COLO668 (cell line): Measurements from ENCODE around the gene CD109.
"Not testable (repeated sequence)": the region's sequence is repeated elsewhere in the genome, so short reads cannot be mapped to it uniquely, and the experiment has no call there.

Experiments used
- DNase-seq: peaks from one replicate; lab custom pipeline; 2025; ENCODE audit not compliant: unreplicated experiment; lab: John Stamatoyannopoulos, UW

Gene CD109

DNA sequence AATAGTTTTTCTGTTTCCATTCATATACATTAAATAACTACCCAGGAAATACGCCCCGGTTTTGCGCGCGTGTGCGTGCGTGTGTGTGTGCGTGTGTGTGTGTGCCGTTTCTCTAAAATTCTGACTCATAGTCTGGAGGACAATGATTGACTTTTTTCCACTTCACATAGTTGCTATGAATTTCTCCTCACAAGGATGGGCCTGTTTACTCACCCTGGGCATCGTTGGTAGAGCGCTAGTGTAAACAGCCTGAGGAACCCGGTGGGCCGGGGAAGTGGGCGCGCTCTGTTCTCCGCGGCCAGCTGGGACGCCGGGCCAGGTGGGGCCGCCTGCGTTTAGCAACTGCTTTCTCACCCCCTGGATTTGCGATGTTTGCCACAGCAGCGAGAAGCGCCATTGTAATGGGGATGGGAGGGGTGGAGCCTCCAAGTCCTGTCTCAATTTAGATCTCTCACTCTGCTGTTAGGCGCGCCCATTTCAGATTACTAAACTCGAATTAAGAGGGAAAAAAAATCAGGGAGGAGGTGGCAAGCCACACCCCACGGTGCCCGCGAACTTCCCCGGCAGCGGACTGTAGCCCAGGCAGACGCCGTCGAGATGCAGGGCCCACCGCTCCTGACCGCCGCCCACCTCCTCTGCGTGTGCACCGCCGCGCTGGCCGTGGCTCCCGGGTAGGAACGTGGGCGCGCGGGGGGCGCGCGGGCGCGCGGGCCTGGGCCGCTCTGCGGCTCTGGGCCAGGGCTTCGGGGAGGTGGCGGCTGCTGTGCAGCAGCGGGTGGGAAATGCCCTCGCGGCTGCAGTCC is at the start of gene CD109:
CD109 (plus strand) TSS at position 585 of the 803 bp plus-strand sequence; CDS start at position 598, 13 bp downstream.
- DNase-seq, result peak; percentile 48

- DNase-seq, result no peak
Observed at GRCh38 chr6:73648166-73648565, 47.8 kb upstream of the CD109 start.

DNA sequence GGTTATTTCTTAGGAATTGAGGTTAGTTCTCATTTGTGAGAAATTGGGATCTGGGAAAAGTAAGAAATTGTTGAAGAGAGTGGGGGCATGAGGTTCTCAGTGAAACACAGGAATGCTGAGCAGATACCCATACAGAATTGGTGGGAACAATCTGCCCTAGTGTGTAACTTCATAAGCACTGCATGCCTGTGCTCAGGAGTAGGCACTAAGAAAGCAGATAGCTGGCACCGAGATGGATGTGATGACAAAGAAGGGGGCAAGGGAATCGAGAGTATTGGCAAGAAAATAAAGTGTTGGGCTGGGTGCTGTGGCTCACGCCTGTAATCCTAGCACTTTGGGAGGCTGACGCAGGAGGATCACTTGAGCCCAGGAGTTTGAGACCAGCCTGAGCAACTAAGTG is 46.2 kb upstream of the CD109 start:
- no peak for DNase-seq

GRCh38 chr6:73652637-73653570 is 43.1 kb upstream of the CD109 start:
- peak; percentile 59 for DNase-seq

DNA sequence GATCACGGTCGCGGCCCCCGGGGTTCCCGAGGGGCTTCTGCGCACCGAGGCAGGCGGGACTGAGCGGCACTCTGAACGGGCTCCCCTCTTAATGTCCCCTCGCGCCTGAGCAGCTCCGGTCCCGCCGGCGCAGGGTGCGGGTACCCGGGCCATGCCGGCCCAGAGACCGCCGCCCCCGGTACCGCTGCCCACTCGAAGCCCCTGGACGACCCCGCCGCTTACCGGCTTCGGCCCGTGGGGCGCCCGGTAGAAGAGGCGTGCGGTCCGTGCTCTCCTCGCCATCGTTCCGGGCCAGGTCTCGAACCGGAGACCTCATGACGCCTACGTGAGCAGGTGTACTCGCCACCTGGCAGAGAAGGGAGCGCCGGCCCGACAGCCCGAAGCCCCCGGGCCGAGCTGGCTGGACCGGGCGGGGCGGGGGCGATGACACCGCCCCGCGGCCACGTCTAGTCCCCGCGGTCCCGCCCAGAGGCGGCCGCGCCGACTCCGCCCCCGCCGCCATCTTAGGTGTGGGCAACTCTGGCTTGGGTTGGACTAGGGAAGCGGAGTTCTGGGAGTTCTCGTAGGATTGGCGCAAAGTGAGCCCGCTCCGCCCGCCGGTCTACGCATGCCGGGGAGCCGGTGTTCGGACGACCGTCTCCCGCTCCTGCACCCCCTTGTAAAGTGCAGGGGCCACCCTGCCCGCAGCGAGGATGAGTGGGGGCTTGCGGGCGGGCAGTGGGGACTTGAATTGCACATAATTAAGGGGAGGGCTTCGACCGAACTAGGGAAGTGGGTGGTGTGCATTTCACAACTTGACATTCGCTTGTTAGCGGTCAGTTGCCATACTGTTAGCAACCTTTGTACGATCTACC is 42.2 kb upstream of the CD109 start, which contains the start of gene SLC17A5:
SLC17A5 (minus strand) TSS at position 422 of the 854 bp plus-strand sequence; CDS start at position 316, 106 bp downstream.
- peak; percentile 91 for DNase-seq

- DNase-seq, result no peak
Observed at GRCh38 chr6:73655341-73655917, 40.6 kb upstream of the CD109 start.

- DNase-seq, result no peak
Observed at GRCh38 chr6:73656531-73657145, 39.4 kb upstream of the CD109 start.

DNA sequence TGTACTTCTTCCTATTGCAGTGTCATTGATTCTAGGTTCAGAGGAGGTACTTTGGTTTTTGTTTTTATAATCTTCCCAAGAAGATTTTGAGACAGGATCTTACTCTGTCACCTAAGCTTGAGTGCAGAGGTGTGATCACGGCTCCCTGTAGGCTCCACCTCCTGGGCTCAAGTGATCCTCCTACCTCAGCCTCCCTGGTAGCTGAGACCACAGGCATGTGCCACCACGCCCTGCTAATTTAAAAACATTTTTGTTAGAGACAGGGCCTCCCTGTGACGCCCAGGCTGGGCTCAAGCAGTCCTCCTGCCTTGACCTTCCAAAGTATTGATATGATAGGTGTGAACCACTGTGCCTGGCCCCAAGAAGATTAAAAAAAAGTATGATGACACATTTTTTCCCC is 38.8 kb upstream of the CD109 start:
- DNase-seq, result no peak

DNA sequence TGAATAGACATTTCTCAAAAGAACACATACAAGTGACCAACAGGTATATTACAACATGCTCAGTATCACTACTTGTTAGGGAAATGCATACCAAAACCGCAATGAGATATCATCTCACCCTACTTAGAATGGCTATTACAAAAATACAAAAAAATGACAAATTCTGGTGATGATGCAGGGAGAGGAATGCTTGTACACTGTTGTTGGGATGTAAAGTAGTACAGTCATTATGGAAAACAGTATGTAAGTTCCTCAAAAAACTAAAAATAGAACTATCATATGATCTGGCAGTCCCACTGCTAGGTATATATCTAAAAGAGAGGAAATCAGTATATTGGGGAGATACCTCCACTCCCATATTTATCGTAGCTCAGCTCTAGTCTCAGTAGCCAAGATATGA is 31.3 kb upstream of the CD109 start:
- DNase-seq, result no peak

GRCh38 chr6:73665686-73666319 is 30.2 kb upstream of the CD109 start:
- DNase-seq, result peak; percentile 3

DNA sequence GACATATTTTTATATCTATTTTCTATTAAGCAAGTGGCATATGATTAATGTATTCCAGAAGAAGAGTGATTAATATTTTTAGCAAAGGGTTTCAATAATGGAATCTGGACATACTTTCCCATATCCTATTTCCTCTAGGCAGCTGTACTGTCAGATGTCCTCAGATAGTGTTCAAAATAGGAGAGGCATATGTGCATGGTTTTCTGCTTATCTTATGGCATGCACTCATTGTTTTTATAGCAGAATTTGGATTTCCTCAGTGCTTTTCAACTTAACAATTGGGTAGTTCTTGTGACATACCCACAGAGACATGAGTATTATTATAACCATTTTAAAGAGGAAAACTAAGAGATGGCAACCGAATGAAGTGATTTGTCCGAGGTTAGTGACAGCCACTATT is 29.6 kb upstream of the CD109 start:
- DNase-seq, result no peak

DNA sequence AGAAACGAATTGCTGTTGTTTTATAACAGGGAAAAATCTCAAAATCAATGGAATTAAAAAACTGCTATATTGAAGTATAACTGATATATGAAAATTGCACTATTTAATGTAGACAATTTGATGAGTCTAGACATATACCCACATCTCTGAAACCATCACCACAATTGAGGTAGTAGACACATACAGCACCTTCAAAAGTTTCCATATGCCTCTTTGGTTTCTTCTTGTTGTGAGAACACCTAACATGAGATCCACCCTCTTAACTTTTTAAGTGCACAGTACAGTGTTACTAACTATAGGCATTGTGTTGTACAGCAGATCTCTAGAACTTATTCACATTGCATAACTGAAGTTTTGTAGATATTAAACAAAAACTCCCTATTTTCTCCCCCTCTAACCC is 28.2 kb upstream of the CD109 start:
- DNase-seq, result no peak

DNA sequence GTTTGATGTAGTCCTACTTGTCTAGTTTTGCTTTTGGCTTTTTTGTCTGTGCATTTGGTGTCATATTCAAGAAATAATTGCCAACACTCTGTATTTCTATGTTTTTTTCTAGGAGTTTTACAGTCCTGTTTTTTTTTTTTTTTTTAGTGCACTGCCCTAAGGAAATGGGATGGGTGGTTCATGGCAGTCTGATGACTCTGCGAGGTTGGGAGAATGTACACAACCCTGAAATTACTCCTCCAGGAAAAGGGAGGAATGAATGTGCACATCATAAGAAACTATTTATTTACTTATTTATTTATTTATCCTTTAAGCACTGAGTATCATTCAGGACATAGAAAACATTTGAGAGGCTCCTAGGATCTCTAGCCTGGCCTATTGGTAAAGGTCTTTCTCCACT is 27.0 kb upstream of the CD109 start:
- no peak for DNase-seq

DNA sequence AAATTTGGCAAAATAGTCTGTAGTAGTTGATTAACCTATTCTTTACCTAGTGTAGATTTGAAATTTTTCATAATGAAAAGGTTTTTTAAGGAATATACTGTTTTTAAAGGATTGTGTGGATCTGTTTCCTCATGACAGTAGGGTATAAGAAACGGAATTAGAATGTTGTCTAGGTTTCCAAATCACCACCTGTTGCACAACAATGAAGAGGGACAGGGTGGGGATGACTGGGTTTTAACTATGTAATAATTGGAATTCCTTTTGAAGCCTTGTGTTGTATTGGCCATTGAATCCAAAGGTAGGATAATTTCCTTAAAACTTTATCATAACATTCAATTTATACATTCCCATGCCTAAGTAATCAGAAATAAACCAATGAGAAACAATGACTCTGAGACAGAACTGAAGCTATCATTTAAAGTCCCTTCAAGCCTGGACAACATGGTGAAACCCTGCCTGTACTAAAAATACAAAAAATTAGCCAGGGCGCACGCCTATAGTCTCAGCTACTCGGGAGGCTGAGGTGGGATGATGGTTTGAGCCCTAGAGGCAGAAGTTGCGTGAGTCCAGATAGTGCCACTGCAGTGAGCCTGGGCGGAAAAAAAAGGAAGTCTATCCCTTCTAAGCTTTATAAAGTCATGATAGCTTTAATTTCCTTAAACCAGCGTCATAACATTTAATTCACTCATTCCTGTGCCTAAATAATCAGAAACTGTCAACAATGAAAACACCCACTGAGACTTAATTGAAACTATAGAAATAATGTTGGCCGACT is 23.9 kb upstream of the CD109 start:
- DNase-seq, result no peak

- DNase-seq, result peak; percentile 59
Observed at GRCh38 chr6:73675466-73676098, 20.4 kb upstream of the CD109 start.

DNA sequence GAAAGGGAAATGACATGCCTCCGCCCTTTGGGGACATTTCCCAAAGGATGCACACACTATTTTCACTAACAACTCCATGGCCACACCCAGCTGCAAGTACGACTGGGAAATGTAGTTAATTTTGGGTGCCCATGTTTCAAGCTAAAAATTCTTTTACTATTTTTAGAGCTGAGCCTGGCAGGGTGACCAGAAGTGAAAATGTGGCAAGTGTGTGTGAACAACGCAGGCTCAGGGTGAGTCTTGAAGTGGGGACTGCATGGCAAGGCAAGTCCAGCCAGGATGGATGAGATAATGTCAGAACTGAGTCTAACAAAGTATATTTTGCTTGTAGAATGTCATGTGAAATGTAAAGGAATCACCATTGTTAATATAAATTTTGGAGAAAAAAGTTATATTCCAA is 17.0 kb upstream of the CD109 start:
- no peak for DNase-seq

DNA sequence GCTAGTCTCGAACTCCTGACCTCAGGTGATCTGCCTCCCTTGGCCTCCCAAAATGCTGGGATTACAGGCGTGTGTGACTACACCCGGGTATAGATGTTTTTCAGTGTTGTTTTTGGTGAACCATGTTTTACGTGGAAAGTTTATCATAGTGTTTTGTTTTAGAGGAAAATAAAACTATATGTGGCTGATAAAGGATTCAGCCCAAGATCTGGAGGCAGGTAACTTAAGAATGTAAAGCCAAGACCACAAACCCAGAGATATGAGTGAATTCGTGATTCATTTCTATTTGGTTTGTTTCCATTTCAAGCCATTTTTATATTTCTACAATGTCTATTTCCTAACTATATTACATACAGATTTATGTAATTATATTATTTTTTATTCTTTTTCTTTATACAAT is 16.2 kb upstream of the CD109 start:
- not testable (repeated sequence) for DNase-seq

- no peak for DNase-seq
Observed at GRCh38 chr6:73680289-73680918, 15.6 kb upstream of the CD109 start.
